Immature natural killer cell (primary cell): ENCODE results near the gene THUMPD2. TPM values are rescaled to one million over a fixed set of nuclear protein-coding genes. Genes with fewer than 3 reads are reported as not detected.
"Not testable (repeated sequence)": the region's sequence is repeated elsewhere in the genome, so short reads cannot be mapped to it uniquely, and the experiment has no call there.

Experiments
- DNase-seq, 3 donors: peaks; one replicate each; pipeline ENCODE4 v3.0.0; 2022; ENCODE audit warnings: mixed read lengths in 1 of 3
- H3K27ac Mint-ChIP-seq, 6 donors: one replicate each; pipeline ENCODE4 v1.8.0; 2020; ENCODE audit warnings: mixed read lengths in 6 of 6, mild to moderate bottlenecking in 5 of 6, inconsistent platforms in 4 of 6, moderate library complexity in 3 of 6
- H3K27me3 Mint-ChIP-seq, 3 donors: one replicate each; pipeline ENCODE4 v1.8.0; 2020 to 2021; ENCODE audit warnings: low read depth in 3 of 3, mild to moderate bottlenecking in 3 of 3, mixed read lengths in 3 of 3, moderate library complexity in 3 of 3, inconsistent platforms in 1 of 3
- H3K36me3 Mint-ChIP-seq, 3 donors: one replicate each; pipeline ENCODE4 v1.8.0; 2020; ENCODE audit warnings: mixed read lengths in 3 of 3, inconsistent platforms in 2 of 3, mild to moderate bottlenecking in 2 of 3
- H3K4me1 Mint-ChIP-seq, 2 donors: one replicate each; pipeline ENCODE4 v1.8.0; 2020; ENCODE audit warnings: inconsistent platforms in 2 of 2, mild to moderate bottlenecking in 2 of 2, mixed read lengths in 2 of 2, moderate library complexity in 1 of 2
- H3K4me3 Mint-ChIP-seq, 5 donors: one replicate each; pipeline ENCODE4 v1.8.0; 2020; ENCODE audit warnings: mild to moderate bottlenecking in 5 of 5, mixed read lengths in 5 of 5, inconsistent platforms in 3 of 5, moderate library complexity in 3 of 5
- H3K9me3 Mint-ChIP-seq, 6 donors: one replicate each; pipeline ENCODE4 v1.8.0; 2020; ENCODE audit warnings: mild to moderate bottlenecking in 6 of 6, mixed read lengths in 6 of 6, inconsistent platforms in 4 of 6, moderate library complexity in 3 of 6
- polyA plus RNA-seq, 3 donors: library from polyadenylated mRNA; unstranded; fragments of 300-500 nt; fragmentation: Illumina TruSeq; gene quantifications; one replicate each; pipeline ENCODE4 v1.2.3, GENCODE V29; 2021

The THUMPD2 gene
- polyA plus RNA-seq: 10 to 100 TPM in 1 of 3 donors, 1 to 10 TPM in 2; 4.0 to 15.0 (median 5.1) TPM

- peak; percentile 51 to 64 (median 62) for DNase-seq
- Mint-ChIP-seq H3K4me1 (peaks cover 55 to 63% of the 10 kb centered on the region in 2 donors), H3K36me3 (peaks cover 0 to 4% (median 0%) of the 10 kb centered on the region in 3 donors), H3K4me3 (peak within 1 kb of the TSS; percentile 96 to 98 (median 97)), H3K27ac (peak within 1 kb of the TSS; percentile 88 to 93 (median 92)), H3K9me3 (no peaks in the 10 kb centered on the region), H3K27me3 (peaks cover 0 to 4% (median 0%) of the 10 kb centered on the region in 3 donors)
These were observed at the start of gene THUMPD2 for GRCh38 chr2:39778775-39779340. Gene THUMPD2, minus strand, starts transcription at chr2:39779258. Its CDS starts 19 bp downstream, at chr2:39779239.

GRCh38 chr2:39821871-39822270, 42.8 kb upstream of the THUMPD2 start:
- H3K36me3 Mint-ChIP-seq: no peaks in the 10 kb centered on the region
- no peak for DNase-seq
- peaks cover 0 to 4% (median 2%) of the 10 kb centered on the region in 3 donors for H3K27me3 Mint-ChIP-seq
- H3K27ac Mint-ChIP-seq: no peak overlapping the region
- H3K4me1 Mint-ChIP-seq: no peaks in the 10 kb centered on the region
- peaks cover 0 to 2% (median 0%) of the 10 kb centered on the region in 6 donors for H3K9me3 Mint-ChIP-seq
- H3K4me3 Mint-ChIP-seq: no peak overlapping the region

GRCh38 chr2:39816845-39817244, 37.8 kb upstream of the THUMPD2 start:
- H3K9me3 Mint-ChIP-seq: peaks cover 0 to 8% (median 0%) of the 10 kb centered on the region in 6 donors
- H3K4me3 Mint-ChIP-seq: no peak overlapping the region
- no peak overlapping the region for H3K27ac Mint-ChIP-seq
- H3K36me3 Mint-ChIP-seq: peaks cover 0 to 7% (median 0%) of the 10 kb centered on the region in 3 donors
- H3K27me3 Mint-ChIP-seq: peaks cover 2 to 14% (median 5%) of the 10 kb centered on the region in 3 donors
- no peak for DNase-seq
- no peaks in the 10 kb centered on the region for H3K4me1 Mint-ChIP-seq

GRCh38 chr2:39816428-39816827, 37.4 kb upstream of the THUMPD2 start:
- no peak overlapping the region for H3K4me3 Mint-ChIP-seq
- peaks cover 2 to 15% (median 5%) of the 10 kb centered on the region in 3 donors for H3K27me3 Mint-ChIP-seq
- H3K36me3 Mint-ChIP-seq: peaks cover 0 to 7% (median 0%) of the 10 kb centered on the region in 3 donors
- H3K4me1 Mint-ChIP-seq: no peaks in the 10 kb centered on the region
- DNase-seq: no peak
- peaks cover 0 to 8% (median 0%) of the 10 kb centered on the region in 6 donors for H3K9me3 Mint-ChIP-seq
- no peak overlapping the region for H3K27ac Mint-ChIP-seq

GRCh38 chr2:39805936-39806608, 27.0 kb upstream of the THUMPD2 start:
- H3K4me1 Mint-ChIP-seq: no peaks in the 10 kb centered on the region
- peaks cover 5 to 10% (median 5%) of the 10 kb centered on the region in 3 donors for H3K27me3 Mint-ChIP-seq
- no peak for DNase-seq
- peaks cover 0 to 3% (median 0%) of the 10 kb centered on the region in 3 donors for H3K36me3 Mint-ChIP-seq
- H3K4me3 Mint-ChIP-seq: no peak overlapping the region
- peaks cover 2 to 17% (median 8%) of the 10 kb centered on the region in 6 donors for H3K9me3 Mint-ChIP-seq
- no peak overlapping the region for H3K27ac Mint-ChIP-seq

- H3K4me3 Mint-ChIP-seq: no peak overlapping the region
- H3K27ac Mint-ChIP-seq: no peak overlapping the region
- peaks cover 0 to 3% (median 0%) of the 10 kb centered on the region in 3 donors for H3K36me3 Mint-ChIP-seq
- no peak for DNase-seq
- H3K27me3 Mint-ChIP-seq: peaks cover 4 to 7% (median 5%) of the 10 kb centered on the region in 3 donors
- H3K9me3 Mint-ChIP-seq: peaks cover 0 to 17% (median 7%) of the 10 kb centered on the region in 6 donors
- H3K4me1 Mint-ChIP-seq: no peaks in the 10 kb centered on the region
These were observed 24.8 kb upstream of the THUMPD2 start for GRCh38 chr2:39803839-39804238.

GRCh38 chr2:39800752-39801151, 21.7 kb upstream of the THUMPD2 start:
- Mint-ChIP-seq H3K4me3 (no peak overlapping the region), H3K4me1 (no peaks in the 10 kb centered on the region), H3K27ac (no peak overlapping the region), H3K9me3 (peaks cover 0 to 17% (median 4%) of the 10 kb centered on the region in 6 donors), H3K36me3 (peaks cover 0 to 3% (median 0%) of the 10 kb centered on the region in 3 donors), H3K27me3 (peaks cover 0 to 4% (median 0%) of the 10 kb centered on the region in 3 donors)
- no peak for DNase-seq

GRCh38 chr2:39796134-39796533, 17.1 kb upstream of the THUMPD2 start:
- H3K27me3 Mint-ChIP-seq: peaks cover 0 to 5% (median 0%) of the 10 kb centered on the region in 3 donors
- H3K4me1 Mint-ChIP-seq: no peaks in the 10 kb centered on the region
- H3K9me3 Mint-ChIP-seq: peaks cover 0 to 8% (median 2%) of the 10 kb centered on the region in 6 donors
- H3K4me3 Mint-ChIP-seq: no peak overlapping the region
- no peak overlapping the region for H3K27ac Mint-ChIP-seq
- no peak for DNase-seq
- no peaks in the 10 kb centered on the region for H3K36me3 Mint-ChIP-seq

GRCh38 chr2:39790216-39790818, 11.3 kb upstream of the THUMPD2 start:
- Mint-ChIP-seq H3K9me3 (peaks cover 2 to 12% (median 9%) of the 10 kb centered on the region in 6 donors), H3K27me3 (peaks cover 0 to 11% (median 7%) of the 10 kb centered on the region in 3 donors)
- not testable (repeated sequence) for H3K4me3 Mint-ChIP-seq, H3K36me3 Mint-ChIP-seq, H3K27ac Mint-ChIP-seq, DNase-seq, H3K4me1 Mint-ChIP-seq

- peaks cover 0 to 4% (median 3%) of the 10 kb centered on the region in 3 donors for H3K36me3 Mint-ChIP-seq
- peaks cover 2 to 12% (median 9%) of the 10 kb centered on the region in 6 donors for H3K9me3 Mint-ChIP-seq
- H3K4me3 Mint-ChIP-seq: no peak overlapping the region
- no peak overlapping the region for H3K27ac Mint-ChIP-seq
- peaks cover 0 to 11% (median 7%) of the 10 kb centered on the region in 3 donors for H3K27me3 Mint-ChIP-seq
- no peak for DNase-seq
- H3K4me1 Mint-ChIP-seq: no peaks in the 10 kb centered on the region
These were observed 8.9 kb upstream of the THUMPD2 start for GRCh38 chr2:39787950-39788349.

GRCh38 chr2:39786761-39787522, 7.9 kb upstream of the THUMPD2 start:
- peaks cover 0 to 11% (median 7%) of the 10 kb centered on the region in 3 donors for H3K27me3 Mint-ChIP-seq
- DNase-seq: no peak
- no peak overlapping the region for H3K27ac Mint-ChIP-seq
- no peak overlapping the region for H3K4me3 Mint-ChIP-seq
- H3K9me3 Mint-ChIP-seq: peaks cover 0 to 12% (median 9%) of the 10 kb centered on the region in 6 donors
- peaks cover 0 to 4% (median 3%) of the 10 kb centered on the region in 3 donors for H3K36me3 Mint-ChIP-seq
- no peaks in the 10 kb centered on the region for H3K4me1 Mint-ChIP-seq

- Mint-ChIP-seq H3K36me3 (no peaks in the 10 kb centered on the region), H3K9me3 (peaks cover 0 to 1% (median 0%) of the 10 kb centered on the region in 6 donors), H3K4me3 (no peak overlapping the region), H3K27ac (no peak overlapping the region), H3K27me3 (peaks cover 4 to 7% (median 4%) of the 10 kb centered on the region in 3 donors), H3K4me1 (peaks cover 35 to 37% of the 10 kb centered on the region in 2 donors)
- DNase-seq: no peak
These were observed 3.5 kb upstream of the THUMPD2 start for GRCh38 chr2:39782591-39782990.

GRCh38 chr2:39781697-39782096, 2.6 kb upstream of the THUMPD2 start:
- Mint-ChIP-seq H3K4me1 (peaks cover 42 to 45% of the 10 kb centered on the region in 2 donors), H3K4me3 (peak overlapping the region in 3 of 5 donors; percentile 73 to 97 (median 96)), H3K36me3 (no peaks in the 10 kb centered on the region), H3K9me3 (peaks cover 0 to 1% (median 0%) of the 10 kb centered on the region in 6 donors), H3K27ac (no peak overlapping the region), H3K27me3 (peaks cover 2 to 4% (median 4%) of the 10 kb centered on the region in 3 donors)
- no peak for DNase-seq
